Measurements from ENCODE around the gene PCYOX1L. TPM values are rescaled to one million over a fixed set of nuclear protein-coding genes. Genes with fewer than 3 reads are reported as not detected.

Gene PCYOX1L
- total and polyA plus RNA-seq, 2 donors (not counting 1 experiment from before 2014, with no cell fraction given) = 7.6 to 9.1 TPM

GRCh38 chr5:149367249-149367971, 9.6 kb downstream of the PCYOX1L start:
- peak; percentile 48 to 71 for DNase-seq (ENCODE audit: low read depth in 2 of 2)
- Histone ChIP-seq H3K4me2 (ENCODE audit: extremely low read depth, insufficient read depth, low read length) (no peak overlapping the region), H4K20me1 (ENCODE audit: control insufficient read depth, extremely low read depth, insufficient read depth, low read length) (no peaks in the 10 kb centered on the region)

GRCh38 chr5:149367972-149368645, 10.3 kb downstream of the PCYOX1L start:
- no peak overlapping the region for H2AFZ ChIP-seq (ENCODE audit: low read length)
- no peak overlapping the region for H3K9ac ChIP-seq (ENCODE audit: insufficient read depth, low read length)
- no peak overlapping the region for H3K27ac ChIP-seq (ENCODE audit: insufficient read depth, low read length)
- no peaks in the 10 kb centered on the region for H3K4me1 ChIP-seq (ENCODE audit: control insufficient read depth, extremely low read depth, insufficient read depth, low read length)
- no peak overlapping the region for H3K4me2 ChIP-seq (ENCODE audit: extremely low read depth, insufficient read depth, low read length)
- no peaks in the 10 kb centered on the region for H3K27me3 ChIP-seq (ENCODE audit: control insufficient read depth, insufficient read depth, low read length)
- TF ChIP-seq CTCF (conservative IDR thresholded peaks at IDR 0.05 in 1 of 2, IDR thresholded peaks at IDR 0.05 in 1 of 2; ENCODE audit: low read depth in 1 of 2, low read length in 2 of 2) = no peak
- H3K79me2 ChIP-seq (ENCODE audit: control insufficient read depth, insufficient read depth, low read length) = no peaks in the 10 kb centered on the region
- no peaks in the 10 kb centered on the region for H3K9me3 ChIP-seq (ENCODE audit: control insufficient read depth, insufficient read depth, low read depth, low read length)
- H4K20me1 ChIP-seq (ENCODE audit: control insufficient read depth, extremely low read depth, insufficient read depth, low read length) = no peaks in the 10 kb centered on the region
- no peaks in the 10 kb centered on the region for H3K36me3 ChIP-seq (ENCODE audit: control insufficient read depth, insufficient read depth, low read length)
- H3K4me3 ChIP-seq (replicated peaks in 1 of 4; ENCODE audit: control extremely low read depth in 1 of 4, insufficient read depth in 1 of 4, low read depth in 3 of 4, low read length in 4 of 4) = no peak overlapping the region
- DNase-seq (ENCODE audit: low read depth in 2 of 2) = no peak

More at GRCh38 chr5:149367249-149367971, 9.6 kb downstream of the PCYOX1L start:
- no peak overlapping the region for H3K4me3 ChIP-seq (replicated peaks in 1 of 4; ENCODE audit: control extremely low read depth in 1 of 4, insufficient read depth in 1 of 4, low read depth in 3 of 4, low read length in 4 of 4)
- H3K79me2 ChIP-seq (ENCODE audit: control insufficient read depth, insufficient read depth, low read length) = no peaks in the 10 kb centered on the region
- no peaks in the 10 kb centered on the region for H3K27me3 ChIP-seq (ENCODE audit: control insufficient read depth, insufficient read depth, low read length)
- H3K27ac ChIP-seq (ENCODE audit: insufficient read depth, low read length) = no peak overlapping the region
- TF ChIP-seq CTCF (conservative IDR thresholded peaks at IDR 0.05 in 1 of 2, IDR thresholded peaks at IDR 0.05 in 1 of 2; ENCODE audit: low read depth in 1 of 2, low read length in 2 of 2) (peak; percentile 82 to 86), EZH2 (IDR thresholded peaks at IDR 0.05; ENCODE audit: low read length, missing control alignments) (no peak)
- no peak overlapping the region for H2AFZ ChIP-seq (ENCODE audit: low read length)
- H3K4me1 ChIP-seq (ENCODE audit: control insufficient read depth, extremely low read depth, insufficient read depth, low read length) = no peaks in the 10 kb centered on the region
- H3K36me3 ChIP-seq (ENCODE audit: control insufficient read depth, insufficient read depth, low read length) = no peaks in the 10 kb centered on the region
- H3K9me3 ChIP-seq (ENCODE audit: control insufficient read depth, insufficient read depth, low read depth, low read length) = no peaks in the 10 kb centered on the region
- no peak overlapping the region for H3K9ac ChIP-seq (ENCODE audit: insufficient read depth, low read length)

- no peak for DNase-seq (ENCODE audit: low read depth in 2 of 2)
- no peaks in the 10 kb centered on the region for H3K79me2 ChIP-seq (ENCODE audit: control insufficient read depth, insufficient read depth, low read length)
- no peak overlapping the region for H3K27ac ChIP-seq (ENCODE audit: insufficient read depth, low read length)
- no peaks in the 10 kb centered on the region for H4K20me1 ChIP-seq (ENCODE audit: control insufficient read depth, extremely low read depth, insufficient read depth, low read length)
- TF ChIP-seq CTCF (conservative IDR thresholded peaks at IDR 0.05 in 1 of 2, IDR thresholded peaks at IDR 0.05 in 1 of 2; ENCODE audit: low read depth in 1 of 2, low read length in 2 of 2) (no peak), EZH2 (IDR thresholded peaks at IDR 0.05; ENCODE audit: low read length, missing control alignments) (no peak)
- no peak overlapping the region for H3K4me2 ChIP-seq (ENCODE audit: extremely low read depth, insufficient read depth, low read length)
- no peaks in the 10 kb centered on the region for H3K36me3 ChIP-seq (ENCODE audit: control insufficient read depth, insufficient read depth, low read length)
- H3K9ac ChIP-seq (ENCODE audit: insufficient read depth, low read length) = no peak overlapping the region
- no peaks in the 10 kb centered on the region for H3K27me3 ChIP-seq (ENCODE audit: control insufficient read depth, insufficient read depth, low read length)
- H3K4me3 ChIP-seq (replicated peaks in 1 of 4; ENCODE audit: control extremely low read depth in 1 of 4, insufficient read depth in 1 of 4, low read depth in 3 of 4, low read length in 4 of 4) = no peak overlapping the region
- no peaks in the 10 kb centered on the region for H3K9me3 ChIP-seq (ENCODE audit: control insufficient read depth, insufficient read depth, low read depth, low read length)
- no peaks in the 10 kb centered on the region for H3K4me1 ChIP-seq (ENCODE audit: control insufficient read depth, extremely low read depth, insufficient read depth, low read length)
- H2AFZ ChIP-seq (ENCODE audit: low read length) = no peak overlapping the region
Measured at GRCh38 chr5:149370878-149371277, 13.0 kb downstream of the PCYOX1L start.

All from fibroblast of lung (primary cell).